ENCODE measurements around the gene JUND.

- no peak for TF ChIP-seq USF1 (IDR thresholded peaks at IDR 0.05)
- TF ChIP-seq NFIC (IDR thresholded peaks at IDR 0.05): no peak
- no peak for TF ChIP-seq TAF1 (IDR thresholded peaks at IDR 0.05; ENCODE audit: low read depth)
Measured at GRCh38 chr19:18269070-18269723, 12.2 kb downstream of the JUND start.
